GM12874 (cell line): ENCODE results near the gene GJC3.
A peak's percentile ranks its signal among the peaks of the same experiment; 100 is the strongest.

Source experiments
- CTCF ChIP-seq: IDR thresholded peaks from 2 replicates; pipeline ENCODE4 v1.5.1; 2011; ENCODE audit warnings: low read depth, mild to moderate bottlenecking, control low read depth, low read length, moderate library complexity; ENCODE audit not compliant: insufficient read depth

Gene GJC3

GRCh38 chr7:99955247-99955646 is 25.8 kb upstream of the GJC3 start:
- no peak for TF ChIP-seq CTCF

DNA sequence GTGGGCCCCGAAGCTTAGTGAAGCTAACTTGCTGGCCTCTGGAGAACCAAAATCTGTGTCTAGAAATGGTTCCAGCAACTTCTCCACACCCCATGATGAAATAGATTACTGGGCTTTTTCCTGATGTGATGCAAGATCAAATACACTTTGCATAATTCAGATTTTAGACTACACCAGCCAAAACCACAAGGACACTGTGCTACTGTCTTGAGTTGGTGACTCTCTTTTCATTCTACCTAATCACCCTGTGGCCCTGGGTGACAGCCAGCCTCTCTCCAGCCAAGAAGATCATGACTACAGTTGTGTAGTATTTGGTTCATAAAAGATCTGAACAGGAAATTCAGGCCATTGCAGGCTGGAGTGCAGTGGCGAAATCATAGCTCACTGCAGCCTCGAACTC is 24.2 kb upstream of the GJC3 start:
- TF ChIP-seq CTCF, result no peak

- TF ChIP-seq CTCF, result 0 out of 2 replicates have a peak, but pooled peaks have one; percentile 5
Observed at GRCh38 chr7:99949645-99950228, 20.3 kb upstream of the GJC3 start.

DNA sequence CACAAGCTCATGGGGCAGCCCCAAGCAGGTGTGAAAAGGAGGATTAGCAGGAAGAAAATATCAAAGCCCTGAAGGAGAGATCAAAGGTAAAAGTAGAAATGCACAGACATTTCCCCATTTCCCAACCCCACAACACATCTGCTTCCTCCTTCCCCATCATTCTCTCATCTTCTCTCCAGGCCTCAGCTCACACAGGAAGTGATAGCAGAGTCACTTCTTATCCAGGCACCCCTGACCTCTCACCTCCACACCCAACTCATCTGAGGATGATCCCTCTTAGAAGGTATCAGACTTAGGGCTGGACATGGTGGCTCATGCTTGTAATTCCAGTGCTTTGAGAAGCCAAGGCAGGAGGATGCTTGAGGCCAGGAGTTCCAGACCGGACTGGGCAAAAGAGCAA is 18.2 kb upstream of the GJC3 start:
- no peak for TF ChIP-seq CTCF

DNA sequence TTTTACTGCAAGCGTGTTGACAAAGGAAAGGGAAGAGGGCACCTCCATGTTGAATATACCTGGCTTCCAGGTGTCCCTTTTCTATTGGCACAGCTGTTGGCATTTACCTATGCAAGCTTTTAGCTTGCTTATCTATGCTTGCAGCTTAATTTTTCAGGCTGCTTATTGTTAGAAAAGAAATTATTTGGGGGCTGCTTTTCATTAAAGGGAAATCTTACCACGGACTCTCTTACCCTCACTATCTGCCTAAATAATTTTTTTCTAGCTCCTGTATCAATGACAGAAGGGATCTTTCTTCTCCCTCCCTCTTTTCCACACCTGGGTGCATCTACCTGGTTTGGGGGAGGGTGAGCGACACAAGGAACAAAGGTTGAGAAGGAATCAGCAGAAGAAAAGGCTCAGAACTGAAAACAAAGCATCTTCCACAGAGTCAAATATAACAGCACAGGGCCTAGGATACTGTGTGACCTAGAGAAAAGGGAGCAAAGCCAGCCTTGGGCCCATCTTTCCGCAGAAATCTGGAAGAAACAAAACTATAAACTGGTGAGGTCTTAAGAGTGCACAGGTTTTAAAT is 15.2 kb upstream of the GJC3 start:
- TF ChIP-seq CTCF, result no peak

- no peak for TF ChIP-seq CTCF
Observed at GRCh38 chr7:99943641-99944496, 14.4 kb upstream of the GJC3 start.

- no peak for TF ChIP-seq CTCF
Observed at GRCh38 chr7:99938296-99938695, 8.9 kb upstream of the GJC3 start.
